NB4 (cell line): Measurements from ENCODE around the gene IRS4.

Experiments
- DNase-seq: peaks from one replicate; pipeline ENCODE4 v3.0.0; 2010; ENCODE audit warnings: low read depth
- H3K4me3 ChIP-seq: one replicate; pipeline ENCODE4 v1.5.1; 2011; ENCODE audit warnings: mild to moderate bottlenecking, low read depth, low read length, moderate library complexity
- MYC ChIP-seq: IDR thresholded peaks from 2 replicates; pipeline ENCODE4 v1.6.1; 2011; ENCODE audit warnings: low read depth, low read length
- POLR2A ChIP-seq: IDR thresholded peaks from 2 replicates; pipeline ENCODE4 v1.6.1; 2011; ENCODE audit warnings: mild to moderate bottlenecking; ENCODE audit not compliant: insufficient read length; ENCODE audit errors: extremely low read depth
- TF ChIP-seq, protein P1 (sequence below): IDR thresholded peaks from one replicate; pipeline ENCODE4 v1.5.1; 2012; ENCODE audit warnings: low read depth, low read length
- TF ChIP-seq, protein P2 (sequence below): IDR thresholded peaks from 2 replicates; pipeline ENCODE4 v1.6.1; 2011; ENCODE audit warnings: low read depth, low read length

Gene IRS4

DNA sequence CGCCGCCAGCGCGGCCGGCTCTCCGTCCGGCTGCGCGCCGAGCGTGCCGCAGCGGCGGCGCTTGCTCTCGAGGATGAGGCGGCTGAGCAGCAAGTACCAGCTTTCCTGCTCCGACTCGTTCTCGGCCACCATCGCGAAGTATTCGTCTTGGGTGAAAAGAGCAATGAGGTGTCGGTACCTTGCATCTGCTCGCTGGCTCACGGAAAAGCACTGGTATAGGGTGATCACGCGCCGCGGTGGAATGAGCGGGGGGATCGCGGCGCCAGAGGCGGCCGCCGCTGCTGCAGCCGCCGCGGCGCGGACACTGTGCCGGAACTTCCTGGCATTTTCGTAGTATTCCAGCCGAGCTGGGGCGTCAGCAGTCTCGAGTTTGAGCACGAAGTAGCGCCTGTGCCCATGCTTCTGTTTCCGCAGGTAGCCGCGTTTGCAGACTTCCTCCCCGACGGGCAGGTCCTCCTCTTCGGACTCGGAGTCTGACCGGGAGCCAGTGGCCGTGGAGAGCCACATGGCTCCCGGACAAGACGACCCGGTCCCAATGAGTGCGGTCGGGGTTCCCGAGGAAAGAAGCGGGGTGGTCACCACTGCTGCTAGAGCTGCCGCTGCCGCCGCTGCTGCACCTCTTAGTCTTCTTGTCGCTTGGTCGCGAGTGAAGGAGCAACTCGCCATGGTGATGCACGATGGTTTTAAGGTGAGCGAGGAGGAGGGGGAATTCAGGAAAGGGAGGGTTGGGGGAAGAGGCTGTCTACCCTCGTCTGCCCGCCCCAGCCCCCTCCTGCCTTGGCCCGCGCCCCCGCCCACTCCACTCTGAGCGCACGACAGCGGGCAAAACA is 469 bp downstream of the IRS4 start:
- no peak for DNase-seq
- TF ChIP-seq POLR2A = no peak
- TF ChIP-seq, protein P1, sequence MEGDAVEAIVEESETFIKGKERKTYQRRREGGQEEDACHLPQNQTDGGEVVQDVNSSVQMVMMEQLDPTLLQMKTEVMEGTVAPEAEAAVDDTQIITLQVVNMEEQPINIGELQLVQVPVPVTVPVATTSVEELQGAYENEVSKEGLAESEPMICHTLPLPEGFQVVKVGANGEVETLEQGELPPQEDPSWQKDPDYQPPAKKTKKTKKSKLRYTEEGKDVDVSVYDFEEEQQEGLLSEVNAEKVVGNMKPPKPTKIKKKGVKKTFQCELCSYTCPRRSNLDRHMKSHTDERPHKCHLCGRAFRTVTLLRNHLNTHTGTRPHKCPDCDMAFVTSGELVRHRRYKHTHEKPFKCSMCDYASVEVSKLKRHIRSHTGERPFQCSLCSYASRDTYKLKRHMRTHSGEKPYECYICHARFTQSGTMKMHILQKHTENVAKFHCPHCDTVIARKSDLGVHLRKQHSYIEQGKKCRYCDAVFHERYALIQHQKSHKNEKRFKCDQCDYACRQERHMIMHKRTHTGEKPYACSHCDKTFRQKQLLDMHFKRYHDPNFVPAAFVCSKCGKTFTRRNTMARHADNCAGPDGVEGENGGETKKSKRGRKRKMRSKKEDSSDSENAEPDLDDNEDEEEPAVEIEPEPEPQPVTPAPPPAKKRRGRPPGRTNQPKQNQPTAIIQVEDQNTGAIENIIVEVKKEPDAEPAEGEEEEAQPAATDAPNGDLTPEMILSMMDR = no peak
- TF ChIP-seq MYC = no peak
- TF ChIP-seq, protein P2, sequence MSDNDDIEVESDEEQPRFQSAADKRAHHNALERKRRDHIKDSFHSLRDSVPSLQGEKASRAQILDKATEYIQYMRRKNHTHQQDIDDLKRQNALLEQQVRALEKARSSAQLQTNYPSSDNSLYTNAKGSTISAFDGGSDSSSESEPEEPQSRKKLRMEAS = no peak
- H3K4me3 ChIP-seq = no peak overlapping the region

DNA sequence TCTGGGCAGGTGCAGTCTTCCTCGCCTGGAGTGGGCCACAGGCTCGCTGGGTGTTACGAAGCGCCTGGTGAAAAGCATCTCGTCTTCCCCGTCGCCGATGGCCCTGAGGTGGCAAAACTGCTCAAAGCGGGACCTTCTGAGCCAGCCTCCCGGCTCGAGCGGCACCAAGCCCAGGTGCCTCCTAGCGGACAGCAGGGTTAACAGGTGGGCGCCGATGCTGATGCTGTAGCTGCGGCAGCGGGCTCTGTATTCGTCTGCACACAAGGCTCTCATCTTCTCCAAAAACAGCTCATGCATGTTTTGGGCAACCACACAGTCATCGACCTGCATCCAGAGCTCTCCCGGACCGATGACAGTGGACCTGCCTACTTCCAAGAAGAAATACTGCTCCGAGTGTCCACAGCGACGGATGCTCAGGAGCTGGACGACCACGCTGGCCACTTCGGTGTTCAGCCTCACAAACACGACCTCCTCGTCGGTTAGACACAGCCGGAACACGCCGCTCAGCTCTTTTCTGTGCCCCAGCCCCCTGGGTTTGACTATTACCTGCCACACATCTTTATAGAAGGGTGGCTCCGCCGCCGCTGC is 1.2 kb downstream of the IRS4 start:
- no peak for TF ChIP-seq MYC
- TF ChIP-seq, protein P2 = no peak
- no peak for TF ChIP-seq POLR2A
- TF ChIP-seq, protein P1 = no peak
- DNase-seq = no peak
- H3K4me3 ChIP-seq = no peak overlapping the region

DNA sequence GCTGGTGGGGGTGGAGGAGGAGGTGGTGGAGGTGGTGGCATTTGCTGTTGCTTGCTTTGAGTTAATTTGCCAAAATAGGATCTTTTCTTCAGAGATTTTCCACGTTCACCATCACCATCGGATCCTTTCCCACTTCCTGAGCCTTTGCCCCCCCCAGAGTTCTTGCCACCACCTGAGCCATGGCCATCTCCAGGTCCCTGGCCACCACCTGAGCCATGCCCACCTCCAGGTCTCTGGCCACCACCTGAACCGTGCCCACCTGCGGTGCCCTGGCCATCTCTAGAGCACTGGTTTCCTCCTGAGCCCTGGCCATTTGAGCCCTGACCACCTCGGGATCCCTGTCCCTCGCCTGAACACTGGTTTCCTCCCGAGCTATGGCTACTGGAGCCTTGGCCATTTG is 1.9 kb downstream of the IRS4 start:
- TF ChIP-seq, protein P2 = no peak
- TF ChIP-seq MYC = no peak
- TF ChIP-seq, protein P1 = no peak
- no peak for TF ChIP-seq POLR2A
- H3K4me3 ChIP-seq = no peak overlapping the region
- DNase-seq = no peak

DNA sequence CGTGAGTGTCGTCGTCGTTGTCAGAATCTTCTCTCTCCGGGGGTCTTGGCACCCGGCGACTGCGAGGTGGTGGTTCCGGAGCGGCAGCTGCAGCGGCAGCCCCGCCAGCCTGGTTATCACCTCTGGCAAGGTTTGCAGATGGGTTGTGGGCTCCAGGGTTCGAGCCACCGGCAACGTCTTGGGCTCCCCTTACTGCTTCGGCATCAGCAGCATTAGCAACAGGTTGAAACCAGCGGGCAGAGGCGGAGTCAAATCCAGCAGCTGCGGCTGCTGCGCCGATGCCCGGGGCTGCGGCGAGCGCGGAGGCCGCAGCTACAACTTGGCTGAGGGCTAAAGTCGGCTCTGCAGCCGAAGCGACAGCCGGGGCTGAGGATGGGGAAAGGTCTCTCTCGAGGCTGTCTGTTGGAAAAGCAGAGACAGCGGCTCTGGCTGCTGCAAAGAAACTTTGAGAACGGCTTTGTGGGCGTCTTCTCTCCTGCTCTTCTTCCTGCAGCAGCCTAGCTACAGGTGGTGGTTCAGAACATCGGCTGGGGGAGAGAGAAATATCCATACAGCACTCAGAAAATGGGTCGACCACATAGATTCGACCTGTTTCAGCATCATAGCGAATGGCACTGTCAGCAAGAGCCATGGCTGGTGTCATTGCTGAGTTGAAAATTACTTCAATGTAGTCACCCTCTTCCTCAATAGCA is 3.6 kb downstream of the IRS4 start:
- H3K4me3 ChIP-seq = no peak overlapping the region
- TF ChIP-seq POLR2A (no peak), MYC (no peak)
- TF ChIP-seq, protein P2 = no peak
- TF ChIP-seq, protein P1 = no peak
- no peak for DNase-seq

DNA sequence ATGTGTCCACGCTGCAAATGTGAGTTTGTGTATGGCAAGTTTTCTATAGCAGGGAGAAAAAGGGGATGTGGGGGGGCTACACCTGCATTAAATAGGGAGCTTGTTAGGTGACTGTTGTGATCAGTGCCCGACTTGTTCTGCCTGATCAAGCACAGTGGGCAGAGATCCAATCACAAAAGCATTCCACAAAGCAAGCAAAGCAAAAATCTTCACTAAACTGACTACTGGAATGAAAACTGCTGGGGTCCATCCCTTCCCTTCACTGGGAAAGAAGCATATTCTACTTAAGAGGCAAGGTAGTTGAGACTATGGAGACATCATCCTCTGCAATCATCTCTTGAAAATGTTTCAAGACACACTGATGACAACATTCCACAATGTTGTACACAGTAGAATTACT is 5.2 kb downstream of the IRS4 start:
- TF ChIP-seq, protein P2 = no peak
- TF ChIP-seq POLR2A = no peak
- TF ChIP-seq MYC = no peak
- TF ChIP-seq, protein P1 = no peak
- no peak overlapping the region for H3K4me3 ChIP-seq
- no peak for DNase-seq
